Measurements from ENCODE around the gene KCNJ10. TPM values are rescaled to one million over a fixed set of nuclear protein-coding genes. Genes with fewer than 3 reads are reported as not detected.

KCNJ10 gene
- total RNA-seq, 1 experiment from 2014 or later: 0.68 TPM

DNA sequence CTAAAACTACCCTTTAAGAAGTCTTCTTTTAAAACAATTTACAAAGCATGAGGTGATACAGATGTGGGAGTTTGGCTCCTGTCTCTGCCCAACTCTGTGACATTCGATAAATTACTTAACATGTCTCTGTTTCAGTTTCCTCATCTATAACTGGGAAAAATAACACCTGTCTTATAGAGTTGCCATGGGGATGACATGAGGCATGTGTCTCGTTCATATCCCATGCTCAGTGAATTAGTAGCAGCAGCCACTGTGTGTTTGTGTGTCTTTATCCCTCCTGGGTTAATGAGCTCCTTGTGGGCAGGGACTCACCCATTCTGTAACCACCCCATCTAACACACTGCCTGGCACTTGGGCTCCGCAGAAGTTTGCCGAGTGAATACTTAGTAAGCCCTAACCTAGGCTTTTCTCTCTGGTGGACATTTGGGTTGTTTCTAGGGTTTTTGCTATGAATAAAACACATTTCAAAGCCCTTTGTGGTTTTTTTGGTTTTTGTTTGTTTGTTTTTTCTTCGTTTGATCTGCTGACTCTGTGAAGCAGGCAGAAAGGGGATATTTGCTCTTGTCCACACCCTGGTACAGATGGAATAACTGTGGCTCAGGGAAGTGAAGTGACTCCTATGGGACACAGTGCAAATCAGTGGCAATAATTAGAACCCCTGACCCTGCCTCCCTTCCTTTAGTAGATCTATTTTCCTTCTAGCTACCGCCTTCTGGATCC lies 10.6 kb upstream of the KCNJ10 start:
- ChIA-PET POLR2A (no interaction called here), CTCF (interaction anchor here (0.8 to 1.2 kb wide), 3 partner anchors 14 to 73 kb away, joined by 3 to 6 read pairs (median 4); no protein-coding TSS in a partner anchor)
- no TSS peak for BruUV-seq (replicated peaks)
- Histone ChIP-seq H3K9me3 (no peaks in the 10 kb centered on the region), H3K4me1 (no peaks in the 10 kb centered on the region), H3K27me3 (replicated peaks; ENCODE audit: control insufficient read depth, insufficient read depth, low read length) (no peaks in the 10 kb centered on the region), H3K36me3 (ENCODE audit: control insufficient read depth, insufficient read depth, low read length) (no peaks in the 10 kb centered on the region), H3K4me3 (ENCODE audit: low read depth, low read length) (no peak overlapping the region)
- Mint-ChIP-seq H3K4me1 (ENCODE audit: low read depth, unreplicated experiment) (no peaks in the 10 kb centered on the region), H3K27ac (ENCODE audit: unreplicated experiment) (no peak overlapping the region), H3K36me3 (ENCODE audit: insufficient read depth, unreplicated experiment) (no peaks in the 10 kb centered on the region), H3K4me3 (ENCODE audit: unreplicated experiment) (no peak overlapping the region), H3K9me3 (ENCODE audit: unreplicated experiment) (no peaks in the 10 kb centered on the region), H3K27me3 (ENCODE audit: insufficient read depth, unreplicated experiment) (peaks cover 14% of the 10 kb centered on the region)
- intact Hi-C loops (cut with micrococcal nuclease; ENCODE audit: unreplicated experiment): loop anchor here (10.0 kb wide), 1 partner anchor 146 kb away; no protein-coding TSS in a partner anchor
- no peak for DNase-seq
- TF ChIP-seq, protein P1, sequence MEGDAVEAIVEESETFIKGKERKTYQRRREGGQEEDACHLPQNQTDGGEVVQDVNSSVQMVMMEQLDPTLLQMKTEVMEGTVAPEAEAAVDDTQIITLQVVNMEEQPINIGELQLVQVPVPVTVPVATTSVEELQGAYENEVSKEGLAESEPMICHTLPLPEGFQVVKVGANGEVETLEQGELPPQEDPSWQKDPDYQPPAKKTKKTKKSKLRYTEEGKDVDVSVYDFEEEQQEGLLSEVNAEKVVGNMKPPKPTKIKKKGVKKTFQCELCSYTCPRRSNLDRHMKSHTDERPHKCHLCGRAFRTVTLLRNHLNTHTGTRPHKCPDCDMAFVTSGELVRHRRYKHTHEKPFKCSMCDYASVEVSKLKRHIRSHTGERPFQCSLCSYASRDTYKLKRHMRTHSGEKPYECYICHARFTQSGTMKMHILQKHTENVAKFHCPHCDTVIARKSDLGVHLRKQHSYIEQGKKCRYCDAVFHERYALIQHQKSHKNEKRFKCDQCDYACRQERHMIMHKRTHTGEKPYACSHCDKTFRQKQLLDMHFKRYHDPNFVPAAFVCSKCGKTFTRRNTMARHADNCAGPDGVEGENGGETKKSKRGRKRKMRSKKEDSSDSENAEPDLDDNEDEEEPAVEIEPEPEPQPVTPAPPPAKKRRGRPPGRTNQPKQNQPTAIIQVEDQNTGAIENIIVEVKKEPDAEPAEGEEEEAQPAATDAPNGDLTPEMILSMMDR (IDR thresholded peaks at IDR 0.05; ENCODE audit: insufficient read depth in 1 of 2, low read depth in 1 of 2, low read length in 1 of 2, severe bottlenecking in 1 of 2, unreplicated experiment in 1 of 2): no peak

DNA sequence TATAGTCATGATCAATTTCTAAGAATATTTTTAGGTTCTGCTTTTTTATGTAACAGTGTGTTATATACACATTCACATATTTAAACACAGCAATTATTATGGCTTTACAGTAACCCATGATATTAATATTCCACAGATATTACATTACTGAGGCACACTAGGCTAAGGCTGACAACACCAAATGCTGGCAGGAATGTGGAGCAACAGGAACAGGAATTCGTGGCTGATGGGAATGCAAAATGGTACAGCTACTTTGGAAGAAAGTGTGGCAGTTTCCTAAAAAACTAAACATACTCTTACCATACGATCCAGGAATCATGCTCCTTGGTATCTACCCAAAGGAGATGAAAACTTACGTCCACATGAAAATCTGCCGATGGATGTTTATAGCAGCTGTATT lies 9.5 kb upstream of the KCNJ10 start:
- H3K36me3 Mint-ChIP-seq (ENCODE audit: insufficient read depth, unreplicated experiment): no peaks in the 10 kb centered on the region
- no TSS peak for BruUV-seq (replicated peaks)
- no peaks in the 10 kb centered on the region for H3K4me1 Mint-ChIP-seq (ENCODE audit: low read depth, unreplicated experiment)
- CTCF ChIA-PET: interaction anchor here (1.2 to 1.8 kb wide), 2 partner anchors 8 to 33 kb away, joined by 3 to 16 read pairs; no protein-coding TSS in a partner anchor
- H3K9me3 Mint-ChIP-seq (ENCODE audit: unreplicated experiment): no peaks in the 10 kb centered on the region
- no peaks in the 10 kb centered on the region for H3K9me3 ChIP-seq
- no peaks in the 10 kb centered on the region for H3K4me1 ChIP-seq
- TF ChIP-seq, protein P1 (IDR thresholded peaks at IDR 0.05; ENCODE audit: insufficient read depth in 1 of 2, low read depth in 1 of 2, low read length in 1 of 2, severe bottlenecking in 1 of 2, unreplicated experiment in 1 of 2): no peak
- intact Hi-C loops (cut with micrococcal nuclease; ENCODE audit: unreplicated experiment): loop anchor here (5.0 kb wide), 1 partner anchor 47 kb away; the partner anchor contains the start of gene PIGM
- H3K27ac Mint-ChIP-seq (ENCODE audit: unreplicated experiment): no peak overlapping the region
- no peaks in the 10 kb centered on the region for H3K27me3 ChIP-seq (replicated peaks; ENCODE audit: control insufficient read depth, insufficient read depth, low read length)
- H3K27me3 Mint-ChIP-seq (ENCODE audit: insufficient read depth, unreplicated experiment): peaks cover 14% of the 10 kb centered on the region
- no peak for DNase-seq
- POLR2A ChIA-PET: no interaction called here
- no peaks in the 10 kb centered on the region for H3K36me3 ChIP-seq (ENCODE audit: control insufficient read depth, insufficient read depth, low read length)
- no peak overlapping the region for H3K4me3 ChIP-seq (ENCODE audit: low read depth, low read length)
- H3K4me3 Mint-ChIP-seq (ENCODE audit: unreplicated experiment): no peak overlapping the region

DNA sequence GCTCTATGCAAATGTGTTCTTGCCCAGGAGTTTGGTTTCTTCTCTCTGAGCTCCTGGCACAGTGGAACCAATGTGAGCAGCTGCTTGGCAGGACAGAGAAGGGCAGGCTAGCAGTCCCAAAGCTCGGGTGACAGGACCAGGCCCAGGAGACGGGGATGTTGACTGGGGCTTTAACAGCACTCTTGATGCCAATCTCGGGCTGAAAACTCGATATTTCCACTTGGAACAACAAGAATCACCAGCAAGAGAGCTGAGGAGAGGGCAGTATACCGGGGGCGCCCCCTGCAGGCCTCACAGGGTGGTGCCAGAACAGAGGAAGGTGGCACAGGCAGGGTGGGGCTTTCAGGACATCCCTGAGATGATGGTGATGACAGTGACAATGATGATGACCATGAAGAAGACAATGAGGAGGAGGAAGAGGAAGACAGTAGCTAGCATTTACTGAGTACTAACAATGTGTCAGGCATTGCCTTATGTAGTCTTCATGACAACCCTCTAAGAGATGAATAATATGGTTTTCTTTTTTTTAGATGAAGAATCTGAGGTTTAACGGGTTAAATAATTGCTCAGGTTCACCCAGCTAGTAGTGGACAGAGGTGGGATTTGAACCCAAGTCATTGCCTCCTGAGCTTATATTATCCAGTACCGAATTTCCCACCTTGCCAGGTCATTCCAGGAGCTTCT lies 8.7 kb upstream of the KCNJ10 start:
- Histone ChIP-seq H3K27me3 (replicated peaks; ENCODE audit: control insufficient read depth, insufficient read depth, low read length) (no peaks in the 10 kb centered on the region), H3K36me3 (ENCODE audit: control insufficient read depth, insufficient read depth, low read length) (no peaks in the 10 kb centered on the region), H3K9me3 (no peaks in the 10 kb centered on the region), H3K4me1 (no peaks in the 10 kb centered on the region), H3K4me3 (ENCODE audit: low read depth, low read length) (no peak overlapping the region)
- ChIA-PET POLR2A (no interaction called here), CTCF (interaction anchor here (0.6 to 2.0 kb wide), 12 partner anchors 9 to 206 kb away, joined by 3 to 16 read pairs (median 3); partner anchors contain the start of genes IGSF8, KCNJ10, PEX19 and PIGM)
- DNase-seq: peak; percentile 64 to 74
- no peaks in the 10 kb centered on the region for H3K4me1 Mint-ChIP-seq (ENCODE audit: low read depth, unreplicated experiment)
- no TSS peak for BruUV-seq (replicated peaks)
- TF ChIP-seq, protein P1 (IDR thresholded peaks at IDR 0.05; ENCODE audit: insufficient read depth in 1 of 2, low read depth in 1 of 2, low read length in 1 of 2, severe bottlenecking in 1 of 2, unreplicated experiment in 1 of 2): peak; percentile 74 to 87
- no peak overlapping the region for H3K27ac Mint-ChIP-seq (ENCODE audit: unreplicated experiment)
- intact Hi-C loops (cut with micrococcal nuclease; ENCODE audit: unreplicated experiment): loop anchor here (1.0 to 5.0 kb wide), 3 partner anchors 17 to 46 kb away; partner anchors contain the start of gene PIGM
- H3K4me3 Mint-ChIP-seq (ENCODE audit: unreplicated experiment): no peak overlapping the region
- no peaks in the 10 kb centered on the region for H3K36me3 Mint-ChIP-seq (ENCODE audit: insufficient read depth, unreplicated experiment)
- no peaks in the 10 kb centered on the region for H3K9me3 Mint-ChIP-seq (ENCODE audit: unreplicated experiment)
- H3K27me3 Mint-ChIP-seq (ENCODE audit: insufficient read depth, unreplicated experiment): peaks cover 14% of the 10 kb centered on the region
